Spleen (tissue), 7 donors: Measurements from ENCODE around the gene NECTIN1.

Experiments used
- POLR2A ChIP-seq, 3 donors: fragments of 450-650 bp; IDR thresholded peaks; one replicate each; pipeline ENCODE4 v1.5.1; 2017; ENCODE audit warnings: antibody characterized with exemption in 3 of 3, mild to moderate bottlenecking in 1 of 3
- POLR2AphosphoS5 ChIP-seq, 3 donors: sonication (generic); formaldehyde crosslinking; IDR thresholded peaks; one replicate each; pipeline ENCODE4 v1.5.1; 2017; ENCODE audit warnings: antibody characterized with exemption in 3 of 3
- TF ChIP-seq, protein P1 (sequence below), 11 experiments: fragments of 200-600 bp in 7 of 11; fragments of 450-650 bp in 4 of 11; sonication (generic) in 4 of 11; IDR thresholded peaks in 8 of 11; conservative IDR thresholded peaks in 3 of 11; 1 replicate in 7 of 11; 2 replicates in 4 of 11; pipeline versions ENCODE4 v1.4.0 to v1.8.0; 2016 to 2021; ENCODE audit warnings: antibody characterized with exemption in 11 of 11, inconsistent platforms in 4 of 11, mild to moderate bottlenecking in 1 of 11
- donor health status: DM: no; HTN: no; CAD: no; lungs with moderate emphysema.
- donor health status: DM: no; HTN: no; CAD: no.
- donor health status: DM: no; HTN: no; CAD: no.

DNA sequence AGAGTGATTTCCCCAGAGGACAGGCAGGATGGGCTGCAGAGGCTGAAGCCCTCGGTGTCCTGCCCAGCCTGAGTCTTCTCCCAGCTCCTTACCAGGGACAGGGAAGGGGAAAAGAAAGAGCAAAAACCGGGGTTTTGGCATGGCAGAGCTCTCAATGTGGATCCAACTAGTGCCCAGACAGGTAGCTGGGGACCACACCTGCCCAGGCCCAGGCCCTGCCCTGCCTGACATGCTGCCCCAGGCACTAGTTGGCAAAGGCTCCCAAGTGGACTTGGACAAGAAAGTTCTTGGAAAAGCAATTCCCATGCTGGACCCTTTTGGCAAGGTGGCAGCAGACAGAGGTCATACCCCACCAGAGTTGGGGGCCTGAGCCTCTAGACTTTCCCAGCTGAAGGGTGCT lies 31.1 kb downstream of the NECTIN1 start:
- TF ChIP-seq, protein P1, sequence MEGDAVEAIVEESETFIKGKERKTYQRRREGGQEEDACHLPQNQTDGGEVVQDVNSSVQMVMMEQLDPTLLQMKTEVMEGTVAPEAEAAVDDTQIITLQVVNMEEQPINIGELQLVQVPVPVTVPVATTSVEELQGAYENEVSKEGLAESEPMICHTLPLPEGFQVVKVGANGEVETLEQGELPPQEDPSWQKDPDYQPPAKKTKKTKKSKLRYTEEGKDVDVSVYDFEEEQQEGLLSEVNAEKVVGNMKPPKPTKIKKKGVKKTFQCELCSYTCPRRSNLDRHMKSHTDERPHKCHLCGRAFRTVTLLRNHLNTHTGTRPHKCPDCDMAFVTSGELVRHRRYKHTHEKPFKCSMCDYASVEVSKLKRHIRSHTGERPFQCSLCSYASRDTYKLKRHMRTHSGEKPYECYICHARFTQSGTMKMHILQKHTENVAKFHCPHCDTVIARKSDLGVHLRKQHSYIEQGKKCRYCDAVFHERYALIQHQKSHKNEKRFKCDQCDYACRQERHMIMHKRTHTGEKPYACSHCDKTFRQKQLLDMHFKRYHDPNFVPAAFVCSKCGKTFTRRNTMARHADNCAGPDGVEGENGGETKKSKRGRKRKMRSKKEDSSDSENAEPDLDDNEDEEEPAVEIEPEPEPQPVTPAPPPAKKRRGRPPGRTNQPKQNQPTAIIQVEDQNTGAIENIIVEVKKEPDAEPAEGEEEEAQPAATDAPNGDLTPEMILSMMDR (IDR thresholded peaks at IDR 0.05 in 8 of 11, conservative IDR thresholded peaks at IDR 0.05 in 3 of 11), result no peak
- no peak for TF ChIP-seq POLR2A (IDR thresholded peaks at IDR 0.05)
- TF ChIP-seq POLR2AphosphoS5 (IDR thresholded peaks at IDR 0.05), result no peak
